ENCODE results near the gene TP53I13.

DNA sequence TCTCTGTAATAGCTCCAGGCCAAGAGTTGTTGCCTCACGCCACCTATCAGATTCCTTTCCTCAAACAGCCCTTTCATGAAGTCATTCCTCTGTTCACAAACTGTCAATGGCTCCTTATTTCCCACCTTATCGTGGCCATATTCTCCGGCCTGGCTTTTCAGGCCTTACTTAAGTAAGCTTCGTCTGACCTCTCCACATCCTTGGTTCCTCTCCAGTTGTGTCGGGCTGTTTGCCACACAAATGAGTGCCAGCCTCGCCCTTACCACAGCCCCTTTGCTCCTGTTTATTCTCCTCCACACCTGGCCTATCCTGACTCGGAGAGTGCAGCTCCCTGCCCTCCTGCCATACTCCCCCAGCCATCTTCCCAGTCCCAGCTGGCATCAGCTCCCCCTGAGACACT is 2.0 kb downstream of the TP53I13 start:
- no peak for TF ChIP-seq ZNF76 (tag by site-specific recombination; IDR thresholded peaks at IDR 0.05; ENCODE audit: borderline replicate concordance, low read depth)
- TF ChIP-seq, protein P1, sequence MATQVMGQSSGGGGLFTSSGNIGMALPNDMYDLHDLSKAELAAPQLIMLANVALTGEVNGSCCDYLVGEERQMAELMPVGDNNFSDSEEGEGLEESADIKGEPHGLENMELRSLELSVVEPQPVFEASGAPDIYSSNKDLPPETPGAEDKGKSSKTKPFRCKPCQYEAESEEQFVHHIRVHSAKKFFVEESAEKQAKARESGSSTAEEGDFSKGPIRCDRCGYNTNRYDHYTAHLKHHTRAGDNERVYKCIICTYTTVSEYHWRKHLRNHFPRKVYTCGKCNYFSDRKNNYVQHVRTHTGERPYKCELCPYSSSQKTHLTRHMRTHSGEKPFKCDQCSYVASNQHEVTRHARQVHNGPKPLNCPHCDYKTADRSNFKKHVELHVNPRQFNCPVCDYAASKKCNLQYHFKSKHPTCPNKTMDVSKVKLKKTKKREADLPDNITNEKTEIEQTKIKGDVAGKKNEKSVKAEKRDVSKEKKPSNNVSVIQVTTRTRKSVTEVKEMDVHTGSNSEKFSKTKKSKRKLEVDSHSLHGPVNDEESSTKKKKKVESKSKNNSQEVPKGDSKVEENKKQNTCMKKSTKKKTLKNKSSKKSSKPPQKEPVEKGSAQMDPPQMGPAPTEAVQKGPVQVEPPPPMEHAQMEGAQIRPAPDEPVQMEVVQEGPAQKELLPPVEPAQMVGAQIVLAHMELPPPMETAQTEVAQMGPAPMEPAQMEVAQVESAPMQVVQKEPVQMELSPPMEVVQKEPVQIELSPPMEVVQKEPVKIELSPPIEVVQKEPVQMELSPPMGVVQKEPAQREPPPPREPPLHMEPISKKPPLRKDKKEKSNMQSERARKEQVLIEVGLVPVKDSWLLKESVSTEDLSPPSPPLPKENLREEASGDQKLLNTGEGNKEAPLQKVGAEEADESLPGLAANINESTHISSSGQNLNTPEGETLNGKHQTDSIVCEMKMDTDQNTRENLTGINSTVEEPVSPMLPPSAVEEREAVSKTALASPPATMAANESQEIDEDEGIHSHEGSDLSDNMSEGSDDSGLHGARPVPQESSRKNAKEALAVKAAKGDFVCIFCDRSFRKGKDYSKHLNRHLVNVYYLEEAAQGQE (tag by site-specific recombination; IDR thresholded peaks at IDR 0.05): no peak
- TF ChIP-seq ZNF335 (tag by site-specific recombination; conservative IDR thresholded peaks at IDR 0.05): no peak
- TF ChIP-seq GFI1B (tag by site-specific recombination; IDR thresholded peaks at IDR 0.05): no peak
- TF ChIP-seq ZNF747 (tag by site-specific recombination; IDR thresholded peaks at IDR 0.05): no peak
- no peak for TF ChIP-seq ZNF48 (tag by site-specific recombination; IDR thresholded peaks at IDR 0.05)
- TF ChIP-seq ZNF549 (tag by site-specific recombination; IDR thresholded peaks at IDR 0.05): no peak
- no peak for TF ChIP-seq ZNF175 (tag by site-specific recombination; IDR thresholded peaks at IDR 0.05)
- TF ChIP-seq ZNF555 (tag by site-specific recombination; conservative IDR thresholded peaks at IDR 0.05): no peak
- TF ChIP-seq ZNF658 (tag by site-specific recombination; IDR thresholded peaks at IDR 0.05): no peak
- no peak for TF ChIP-seq HOXA7 (CRISPR knock-in tag; IDR thresholded peaks at IDR 0.05; ENCODE audit: borderline replicate concordance)
- TF ChIP-seq, protein P2, sequence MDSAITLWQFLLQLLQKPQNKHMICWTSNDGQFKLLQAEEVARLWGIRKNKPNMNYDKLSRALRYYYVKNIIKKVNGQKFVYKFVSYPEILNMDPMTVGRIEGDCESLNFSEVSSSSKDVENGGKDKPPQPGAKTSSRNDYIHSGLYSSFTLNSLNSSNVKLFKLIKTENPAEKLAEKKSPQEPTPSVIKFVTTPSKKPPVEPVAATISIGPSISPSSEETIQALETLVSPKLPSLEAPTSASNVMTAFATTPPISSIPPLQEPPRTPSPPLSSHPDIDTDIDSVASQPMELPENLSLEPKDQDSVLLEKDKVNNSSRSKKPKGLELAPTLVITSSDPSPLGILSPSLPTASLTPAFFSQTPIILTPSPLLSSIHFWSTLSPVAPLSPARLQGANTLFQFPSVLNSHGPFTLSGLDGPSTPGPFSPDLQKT (IDR thresholded peaks at IDR 0.05; ENCODE audit: borderline replicate concordance, low read depth, low read length): no peak
- TF ChIP-seq ZNF155 (tag by site-specific recombination; IDR thresholded peaks at IDR 0.05): no peak
- TF ChIP-seq, protein P3, sequence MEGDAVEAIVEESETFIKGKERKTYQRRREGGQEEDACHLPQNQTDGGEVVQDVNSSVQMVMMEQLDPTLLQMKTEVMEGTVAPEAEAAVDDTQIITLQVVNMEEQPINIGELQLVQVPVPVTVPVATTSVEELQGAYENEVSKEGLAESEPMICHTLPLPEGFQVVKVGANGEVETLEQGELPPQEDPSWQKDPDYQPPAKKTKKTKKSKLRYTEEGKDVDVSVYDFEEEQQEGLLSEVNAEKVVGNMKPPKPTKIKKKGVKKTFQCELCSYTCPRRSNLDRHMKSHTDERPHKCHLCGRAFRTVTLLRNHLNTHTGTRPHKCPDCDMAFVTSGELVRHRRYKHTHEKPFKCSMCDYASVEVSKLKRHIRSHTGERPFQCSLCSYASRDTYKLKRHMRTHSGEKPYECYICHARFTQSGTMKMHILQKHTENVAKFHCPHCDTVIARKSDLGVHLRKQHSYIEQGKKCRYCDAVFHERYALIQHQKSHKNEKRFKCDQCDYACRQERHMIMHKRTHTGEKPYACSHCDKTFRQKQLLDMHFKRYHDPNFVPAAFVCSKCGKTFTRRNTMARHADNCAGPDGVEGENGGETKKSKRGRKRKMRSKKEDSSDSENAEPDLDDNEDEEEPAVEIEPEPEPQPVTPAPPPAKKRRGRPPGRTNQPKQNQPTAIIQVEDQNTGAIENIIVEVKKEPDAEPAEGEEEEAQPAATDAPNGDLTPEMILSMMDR (tag by site-specific recombination; IDR thresholded peaks at IDR 0.05): no peak

Data from HEK293 (cell line).